IMR-90 (cell line): ENCODE results near the gene HS2ST1. TPM values are rescaled to one million over a fixed set of nuclear protein-coding genes. Genes with fewer than 3 reads are reported as not detected.

Experiments used
- ATAC-seq: fragments of 200-7000 bp; cut with Tn5 transposase; 2 replicates; pipeline ENCODE4 v1.9.1; 2020; ENCODE audit warnings: low read depth, mild to moderate bottlenecking, moderate library complexity
- BruUV-seq: library from RNA; stranded (reverse); fragments of 400-500 nt; replicated peaks from 2 replicates; lab custom pipeline; 2021; lab: Mats Ljungman, UMichigan
- CTCF ChIA-PET: fragments of 300-600 bp; formaldehyde crosslinking; extraction: SDS; loops from one replicate; lab custom pipeline; 2021; ENCODE audit warnings: antibody characterized with exemption; lab: Yijun Ruan, JAX
- POLR2A ChIA-PET: fragments of 300-600 bp; sonication (Branson Sonifier 250); formaldehyde crosslinking; loops from one replicate; lab custom pipeline; 2022; ENCODE audit warnings: antibody characterized with exemption; ENCODE audit not compliant: unreplicated experiment; lab: Charles Lee
- DNase-seq: peaks from one replicate; pipeline ENCODE4 v3.0.0; 2013
- H2AFZ ChIP-seq: replicated peaks from 2 replicates; pipeline ENCODE3; 2013; ENCODE audit warnings: low read length, mild to moderate bottlenecking; ENCODE audit not compliant: poor library complexity
- H2AK5ac ChIP-seq: 2 replicates; pipeline ENCODE4 v1.6.1; 2013; ENCODE audit warnings: low read depth, low read length, inconsistent platforms
- H2AK9ac ChIP-seq: replicated peaks from 2 replicates; pipeline ENCODE3; 2013; ENCODE audit warnings: mild to moderate bottlenecking, low read depth, low read length, moderate library complexity; ENCODE audit not compliant: poor library complexity
- H2BK120ac ChIP-seq: 2 replicates; pipeline ENCODE4 v1.6.1; 2013; ENCODE audit warnings: low read depth, low read length, inconsistent platforms
- H2BK15ac ChIP-seq: 3 replicates; pipeline ENCODE4 v1.6.1; 2013; ENCODE audit warnings: low read depth, low read length, inconsistent platforms
- H2BK20ac ChIP-seq: 2 replicates; pipeline ENCODE4 v1.6.1; 2013; ENCODE audit warnings: low read depth, mild to moderate bottlenecking, inconsistent platforms, low read length, moderate library complexity
- H2BK5ac ChIP-seq: 2 replicates; pipeline ENCODE4 v1.6.1; 2013; ENCODE audit warnings: mild to moderate bottlenecking, low read depth, low read length, inconsistent platforms; ENCODE audit not compliant: poor library complexity, severe bottlenecking
- H3K14ac ChIP-seq: replicated peaks from 2 replicates; pipeline ENCODE4 v1.6.1; 2013; ENCODE audit warnings: low read depth, low read length, inconsistent platforms
- H3K18ac ChIP-seq: 2 replicates; pipeline ENCODE4 v1.6.1; 2013; ENCODE audit warnings: low read depth, low read length, control low read depth
- H3K23ac ChIP-seq: 2 replicates; pipeline ENCODE4 v1.6.1; 2013; ENCODE audit warnings: low read depth, low read length, inconsistent platforms
- H3K27ac ChIP-seq: 2 replicates; pipeline ENCODE4 v1.5.1; 2013; ENCODE audit warnings: mild to moderate bottlenecking, control low read depth, low read length; ENCODE audit not compliant: insufficient read depth
- H3K27me3 ChIP-seq: 2 replicates; pipeline ENCODE4 v1.6.1; 2013; ENCODE audit warnings: low read length; ENCODE audit not compliant: control insufficient read depth, insufficient read depth
- H3K36me3 ChIP-seq: 2 replicates; pipeline ENCODE4 v1.6.1; 2013; ENCODE audit warnings: low read length, mixed read lengths; ENCODE audit not compliant: control insufficient read depth, insufficient read depth
- H3K4ac ChIP-seq: 2 replicates; pipeline ENCODE4 v1.6.1; 2013; ENCODE audit warnings: low read depth, low read length, inconsistent platforms
- H3K4me1 ChIP-seq: 2 replicates; pipeline ENCODE4 v1.6.1; 2013; ENCODE audit warnings: low read length, mixed read lengths; ENCODE audit not compliant: control insufficient read depth, insufficient read depth
- H3K4me2 ChIP-seq: 2 replicates; pipeline ENCODE4 v1.6.1; 2013; ENCODE audit warnings: low read depth, mild to moderate bottlenecking, control low read depth, low read length, moderate library complexity
- H3K4me3 ChIP-seq: 2 replicates; pipeline ENCODE4 v1.5.1; 2013; ENCODE audit warnings: low read depth, mild to moderate bottlenecking, control low read depth, low read length, moderate library complexity; ENCODE audit not compliant: insufficient read depth
- H3K56ac ChIP-seq: 2 replicates; pipeline ENCODE4 v1.6.1; 2013; ENCODE audit warnings: low read length, inconsistent platforms; ENCODE audit not compliant: insufficient read depth; ENCODE audit errors: extremely low read depth
- H3K79me1 ChIP-seq, 2 experiments: 2 replicates each; pipeline ENCODE4 v1.6.1; 2013; ENCODE audit warnings: low read length in 2 of 2, inconsistent platforms in 1 of 2, low read depth in 1 of 2
- H3K9ac ChIP-seq: 2 replicates; pipeline ENCODE4 v1.6.1; 2013; ENCODE audit warnings: low read depth, low read length, control low read depth
- H3K9me1 ChIP-seq: 2 replicates; pipeline ENCODE4 v1.6.1; 2013; ENCODE audit warnings: low read length, inconsistent platforms; ENCODE audit not compliant: insufficient read depth
- H3K9me3 ChIP-seq: 2 replicates; pipeline ENCODE4 v1.6.1; 2013; ENCODE audit warnings: low read length; ENCODE audit not compliant: control insufficient read depth, insufficient read depth
- H4K20me1 ChIP-seq: 2 replicates; pipeline ENCODE4 v1.6.1; 2013; ENCODE audit warnings: low read length, inconsistent platforms; ENCODE audit not compliant: insufficient read depth
- H4K5ac ChIP-seq: 2 replicates; pipeline ENCODE4 v1.6.1; 2013; ENCODE audit warnings: mild to moderate bottlenecking, low read depth, low read length, control low read depth
- H4K8ac ChIP-seq, 2 experiments: 2 replicates each; pipeline ENCODE4 v1.6.1; 2013; ENCODE audit warnings: low read depth in 2 of 2, low read length in 2 of 2, control low read depth in 1 of 2, inconsistent platforms in 1 of 2
- H4K91ac ChIP-seq: 2 replicates; pipeline ENCODE4 v1.6.1; 2013; ENCODE audit warnings: low read depth, low read length, inconsistent platforms; ENCODE audit not compliant: insufficient read depth
- CEBPB ChIP-seq: IDR thresholded peaks from 2 replicates; pipeline ENCODE4 v1.6.1; 2012; ENCODE audit warnings: low read depth, low read length, improper control_type of control experiment
- CHD1 ChIP-seq: IDR thresholded peaks from 2 replicates; pipeline ENCODE4 v1.6.1; 2012; ENCODE audit warnings: low read depth, low read length, improper control_type of control experiment
- FOS ChIP-seq: fragments of 150-350 bp; IDR thresholded peaks from 2 replicates; pipeline ENCODE4 v1.6.1; 2016; ENCODE audit warnings: low read depth, low read length
- MAZ ChIP-seq: IDR thresholded peaks from 2 replicates; pipeline ENCODE4 v1.6.1; 2012; ENCODE audit warnings: low read depth, mild to moderate bottlenecking, low read length, improper control_type of control experiment, moderate library complexity, borderline replicate concordance
- NFE2L2 ChIP-seq: fragments of 150-350 bp; IDR thresholded peaks from 2 replicates; pipeline ENCODE4 v1.6.1; 2016; ENCODE audit warnings: low read depth, mild to moderate bottlenecking, low read length
- POLR2A ChIP-seq: IDR thresholded peaks from 2 replicates; pipeline ENCODE4 v1.6.1; 2012; ENCODE audit warnings: mild to moderate bottlenecking, low read depth, low read length
- RAD21 ChIP-seq: IDR thresholded peaks from 2 replicates; pipeline ENCODE4 v1.6.1; 2012; ENCODE audit warnings: low read length, improper control_type of control experiment
- RFX5 ChIP-seq: IDR thresholded peaks from 2 replicates; pipeline ENCODE4 v1.8.0; 2012; ENCODE audit warnings: low read depth, mild to moderate bottlenecking, low read length, moderate library complexity
- USF2 ChIP-seq: fragments of 150-350 bp; IDR thresholded peaks from 2 replicates; pipeline ENCODE4 v1.6.1; 2017; ENCODE audit warnings: mild to moderate bottlenecking, antibody characterized with exemption, low read length, low read depth
- WGBS, 2 experiments: methylation state at CpG; one replicate each; pipeline versions ENCODE4 v1.1.5 to v1.1.7; 2013; ENCODE audit warnings: missing lambda C conversion rate in 2 of 2; ENCODE audit not compliant: insufficient read length in 1 of 2; ENCODE audit errors: extremely low coverage in 2 of 2; 5-methylcytosine and 5-hydroxymethylcytosine counted together
- dilution Hi-C: fragments of 300-500 bp; cut with HindIII; formaldehyde crosslinking; loops from one replicate; pipeline ENCODE4 v1.14.3; 2018; ENCODE audit warnings: low sequenced_read_pairs; ENCODE audit not compliant: unreplicated experiment
- in situ Hi-C: fragments of 300-500 bp; cut with MboI; formaldehyde crosslinking; loops from 3 replicates; pipeline ENCODE4 v1.14.3; 2019; ENCODE audit warnings: low sequenced_read_pairs, inconsistent platforms, mixed read lengths
- intact Hi-C: fragments of 100-400 bp; cut with micrococcal nuclease; formaldehyde crosslinking; loops from 2 replicates; pipeline ENCODE4 v1.10.0; 2022
- polyA plus RNA-seq, 3 experiments: library from polyadenylated mRNA; depleted of rRNA; stranded (reverse); fragments of >200 nt; gene quantifications; 2 replicates each; pipeline ENCODE4 v1.2.3, GENCODE V29; 2012; ENCODE audit warnings: low replicate concordance in 1 of 3
- total RNA-seq: library from RNA; depleted of rRNA; stranded (reverse); fragments of >200 nt; gene quantifications from 2 replicates; pipeline ENCODE4 v1.2.3, GENCODE V29; 2012

The HS2ST1 gene
- total and polyA plus RNA-seq, 2 of the 4 experiments (the other 2 are of a cell fraction) = 7.8 to 13.1 TPM

GRCh38 chr1:86940599-86940998 lies 26.2 kb downstream of the HS2ST1 start:
- H4K5ac ChIP-seq = no peak overlapping the region
- ATAC-seq = no peak
- H4K8ac ChIP-seq = no peak overlapping the region
- no peak overlapping the region for H2BK5ac ChIP-seq
- no peak overlapping the region for H2AK5ac ChIP-seq
- ChIA-PET CTCF (no interaction called here), POLR2A (no interaction called here)
- H2BK15ac ChIP-seq = no peak overlapping the region
- no peak overlapping the region for H3K23ac ChIP-seq
- H2AK9ac ChIP-seq = no peak overlapping the region
- no CpG with 5 or more reads among the region's 2 CpGs for WGBS, 2 experiments
- H3K9ac ChIP-seq = no peak overlapping the region
- H4K20me1 ChIP-seq = no peaks in the 10 kb centered on the region
- H3K79me1 ChIP-seq = peaks cover 14 to 16% of the 10 kb centered on the region in 2 experiments
- no peak overlapping the region for H4K91ac ChIP-seq
- dilution Hi-C loops = no loop called here
- H3K56ac ChIP-seq = no peak overlapping the region
- H3K27ac ChIP-seq = no peak overlapping the region
- no peaks in the 10 kb centered on the region for H3K4me1 ChIP-seq
- H2AFZ ChIP-seq = no peak overlapping the region
- no peak for TF ChIP-seq NFE2L2
- no peak for TF ChIP-seq CEBPB
- no peak for TF ChIP-seq POLR2A
- no peak for TF ChIP-seq CHD1
- TF ChIP-seq RAD21 = no peak
- no peak for TF ChIP-seq MAZ
- TF ChIP-seq USF2 = no peak
- TF ChIP-seq RFX5 = no peak
- no peak for TF ChIP-seq FOS
- intact Hi-C loops = no loop called here
- H3K14ac ChIP-seq = no peak overlapping the region
- no peaks in the 10 kb centered on the region for H3K27me3 ChIP-seq
- no peak overlapping the region for H2BK120ac ChIP-seq
- no peak overlapping the region for H3K4ac ChIP-seq
- in situ Hi-C loops = no loop called here
- no peak overlapping the region for H2BK20ac ChIP-seq
- H3K36me3 ChIP-seq = no peaks in the 10 kb centered on the region
- no peak for DNase-seq
- no peak overlapping the region for H3K4me3 ChIP-seq
- H3K4me2 ChIP-seq = no peak overlapping the region
- no peaks in the 10 kb centered on the region for H3K9me3 ChIP-seq
- H3K18ac ChIP-seq = no peak overlapping the region
- H3K9me1 ChIP-seq = no peaks in the 10 kb centered on the region
- BruUV-seq = no TSS peak
